H1 (cell line): Measurements from ENCODE around the gene MED16. TPM values are rescaled to one million over a fixed set of nuclear protein-coding genes. Genes with fewer than 3 reads are reported as not detected.

Experiments
- CTCF ChIA-PET: fragments of 300-600 bp; sonication (Branson Sonifier 250); formaldehyde crosslinking; loops from one replicate; lab custom pipeline; 2021; ENCODE audit not compliant: partially characterized antibody; lab: Charles Lee
- POLR2A ChIA-PET: fragments of 300-600 bp; sonication (Branson Sonifier 250); formaldehyde crosslinking; loops from one replicate; lab custom pipeline; 2021; ENCODE audit warnings: inconsistent platforms; ENCODE audit not compliant: partially characterized antibody; lab: Charles Lee
- DNase-seq, 2 experiments: peaks; one replicate each; pipeline versions ENCODE4 v3.0.0 to v3.0.0-alpha.2; 2010 to 2022; ENCODE audit warnings: low spot score in 2 of 2, low read depth in 1 of 2, mixed read lengths in 1 of 2
- FAIRE-seq: peaks from 2 replicates; lab custom pipeline; 2011; peaks lifted over from hg19 to GRCh38; lab: Jason Lieb, UNC
- H2AFZ ChIP-seq: 2 replicates; pipeline ENCODE4 v1.8.1; 2012; ENCODE audit warnings: low read length, inconsistent platforms
- H2AK5ac ChIP-seq: 2 replicates; pipeline ENCODE4 v1.6.1; 2013; ENCODE audit warnings: low read depth, low read length
- H2BK120ac ChIP-seq: replicated peaks from 2 replicates; pipeline ENCODE3; 2013; ENCODE audit warnings: low read depth, low read length, inconsistent platforms
- H2BK12ac ChIP-seq: 2 replicates; pipeline ENCODE4 v1.6.1; 2013; ENCODE audit warnings: low read depth, low read length
- H2BK15ac ChIP-seq: 2 replicates; pipeline ENCODE4 v1.6.1; 2013; ENCODE audit warnings: low read length
- H2BK20ac ChIP-seq: 2 replicates; pipeline ENCODE4 v1.6.1; 2013; ENCODE audit warnings: low read length
- H2BK5ac ChIP-seq: 2 replicates; pipeline ENCODE4 v1.6.1; 2013; ENCODE audit warnings: low read depth, low read length
- H3K14ac ChIP-seq: 2 replicates; pipeline ENCODE4 v1.6.1; 2013; ENCODE audit warnings: inconsistent platforms; ENCODE audit not compliant: insufficient read length
- H3K18ac ChIP-seq: 2 replicates; pipeline ENCODE4 v1.6.1; 2013; ENCODE audit warnings: low read length; ENCODE audit errors: extremely low read depth
- H3K23ac ChIP-seq: 2 replicates; pipeline ENCODE4 v1.6.1; 2013; ENCODE audit warnings: inconsistent platforms; ENCODE audit not compliant: insufficient read length
- H3K23me2 ChIP-seq: 2 replicates; pipeline ENCODE4 v1.6.1; 2013; ENCODE audit warnings: low read depth, low read length
- H3K27ac ChIP-seq: 2 replicates; pipeline ENCODE4 v1.6.1; 2011; ENCODE audit warnings: low read depth, low read length, inconsistent platforms
- H3K27me3 ChIP-seq, 4 experiments: replicated peaks in 1 of 4; 1 replicate in 1 of 4; 2 replicates in 3 of 4; pipeline versions ENCODE4 v1.6.1 to v1.8.1; 2011 to 2013; ENCODE audit warnings: low read length in 3 of 4, mild to moderate bottlenecking in 3 of 4, inconsistent platforms in 2 of 4, mixed read lengths in 2 of 4, moderate library complexity in 1 of 4; ENCODE audit not compliant: control insufficient read depth in 3 of 4, insufficient read depth in 3 of 4; ENCODE audit errors: extremely low read depth in 1 of 4
- H3K36me3 ChIP-seq, 4 experiments: 2 replicates each; pipeline versions ENCODE4 v1.6.1 to v1.8.1; 2011 to 2013; ENCODE audit warnings: mild to moderate bottlenecking in 4 of 4, low read length in 3 of 4, moderate library complexity in 2 of 4, control low read depth in 1 of 4, inconsistent platforms in 1 of 4; ENCODE audit not compliant: insufficient read depth in 4 of 4, control insufficient read depth in 2 of 4
- H3K4ac ChIP-seq: replicated peaks from 2 replicates; pipeline ENCODE3; 2013; ENCODE audit warnings: low read length, low read depth, mixed read lengths, inconsistent platforms; ENCODE audit not compliant: insufficient read length
- H3K4me1 ChIP-seq, 4 experiments: replicated peaks in 1 of 4; 1 replicate in 1 of 4; 2 replicates in 3 of 4; pipeline versions ENCODE4 v1.6.1 to v1.8.1; 2011 to 2013; ENCODE audit warnings: low read length in 3 of 4, inconsistent platforms in 2 of 4, mixed read lengths in 1 of 4; ENCODE audit not compliant: insufficient read depth in 4 of 4, control insufficient read depth in 3 of 4
- H3K4me2 ChIP-seq, 2 experiments: 2 replicates each; pipeline versions ENCODE4 v1.6.1 to v1.8.1; 2011 to 2013; ENCODE audit warnings: low read depth in 2 of 2, low read length in 2 of 2, control low read depth in 1 of 2, inconsistent platforms in 1 of 2, mild to moderate bottlenecking in 1 of 2; ENCODE audit not compliant: insufficient read depth in 1 of 2
- H3K4me3 ChIP-seq, 4 experiments: fragments of 200-600, 300-600 bp in 1 of 4; sonication (generic), shearing (Covaris generic), sonication (Bioruptor Twin) in 1 of 4; 2 replicates each; pipeline versions ENCODE4 v1.5.1 to v1.8.1; 2011 to 2016; ENCODE audit warnings: low read length in 4 of 4, low read depth in 3 of 4, control low read depth in 2 of 4, inconsistent platforms in 2 of 4, mild to moderate bottlenecking in 2 of 4, mixed read lengths in 1 of 4, moderate library complexity in 1 of 4; ENCODE audit not compliant: insufficient read depth in 2 of 4; ENCODE audit errors: extremely low read depth in 1 of 4
- H3K56ac ChIP-seq: replicated peaks from 2 replicates; pipeline ENCODE3; 2013; ENCODE audit warnings: low read depth, mild to moderate bottlenecking, mixed read lengths, low read length, inconsistent platforms; ENCODE audit not compliant: insufficient read length
- H3K79me1 ChIP-seq: 2 replicates; pipeline ENCODE4 v1.6.1; 2013; ENCODE audit warnings: low read depth, low read length, control low read depth
- H3K79me2 ChIP-seq, 2 experiments: 2 replicates each; pipeline versions ENCODE4 v1.6.1 to v1.8.1; 2012 to 2013; ENCODE audit warnings: low read length in 2 of 2, mild to moderate bottlenecking in 2 of 2, inconsistent platforms in 1 of 2; ENCODE audit not compliant: insufficient read depth in 2 of 2, control insufficient read depth in 1 of 2
- H3K9ac ChIP-seq, 4 experiments: replicated peaks in 1 of 4; 1 replicate in 1 of 4; 2 replicates in 3 of 4; pipeline versions ENCODE4 v1.6.1 to v1.8.1; 2011 to 2013; ENCODE audit warnings: low read depth in 3 of 4, low read length in 3 of 4, control low read depth in 2 of 4, mild to moderate bottlenecking in 2 of 4, moderate library complexity in 2 of 4, inconsistent platforms in 1 of 4; ENCODE audit errors: extremely low read depth in 1 of 4
- H3K9me3 ChIP-seq, 2 experiments: 2 replicates each; pipeline versions ENCODE4 v1.6.1 to v1.8.1; 2012 to 2013; ENCODE audit warnings: mild to moderate bottlenecking in 2 of 2, moderate library complexity in 2 of 2, control low read depth in 1 of 2, inconsistent platforms in 1 of 2, low read depth in 1 of 2, low read length in 1 of 2, mixed read lengths in 1 of 2; ENCODE audit not compliant: insufficient read depth in 2 of 2
- H4K20me1 ChIP-seq, 2 experiments: replicated peaks in 1 of 2; 2 replicates each; pipeline versions ENCODE3 to v1.8.1; 2011 to 2013; ENCODE audit warnings: inconsistent platforms in 2 of 2, low read length in 2 of 2, mild to moderate bottlenecking in 1 of 2; ENCODE audit not compliant: insufficient read depth in 2 of 2, control insufficient read depth in 1 of 2
- H4K5ac ChIP-seq: 2 replicates; pipeline ENCODE4 v1.6.1; 2013; ENCODE audit warnings: low read length, low read depth, mixed read lengths, inconsistent platforms; ENCODE audit not compliant: insufficient read length
- H4K8ac ChIP-seq: 2 replicates; pipeline ENCODE4 v1.8.0; 2013; ENCODE audit warnings: mild to moderate bottlenecking, moderate library complexity, low read length, inconsistent platforms; ENCODE audit not compliant: insufficient read depth; ENCODE audit errors: extremely low read depth
- H4K91ac ChIP-seq: replicated peaks from 2 replicates; pipeline ENCODE3; 2013; ENCODE audit warnings: low read length, mixed read lengths, inconsistent platforms; ENCODE audit not compliant: insufficient read length
- CREB1 ChIP-seq: IDR thresholded peaks from 2 replicates; pipeline ENCODE4 v1.6.1; 2012; ENCODE audit warnings: inconsistent platforms
- EP300 ChIP-seq, 2 experiments: IDR thresholded peaks; 1 replicate in 1 of 2; 2 replicates in 1 of 2; pipeline ENCODE4 v1.6.1; 2011 to 2012; ENCODE audit warnings: low read depth in 2 of 2, low read length in 2 of 2, mild to moderate bottlenecking in 2 of 2, borderline replicate concordance in 1 of 2, inconsistent platforms in 1 of 2, moderate library complexity in 1 of 2
- EZH2 ChIP-seq: fragments of 200-600 bp; sonication (generic); IDR thresholded peaks from 2 replicates; pipeline ENCODE4 v1.7.1; 2012; ENCODE audit warnings: low read depth, mild to moderate bottlenecking, moderate library complexity, low read length, inconsistent platforms; ENCODE audit not compliant: severe bottlenecking
- HDAC2 ChIP-seq, 2 experiments: fragments of 300-600 bp in 1 of 2; sonication (generic) in 1 of 2; IDR thresholded peaks; 2 replicates each; pipeline ENCODE4 v1.6.1; 2011 to 2012; ENCODE audit warnings: low read depth in 2 of 2, low read length in 2 of 2, mild to moderate bottlenecking in 2 of 2, moderate library complexity in 2 of 2, borderline replicate concordance in 1 of 2, inconsistent platforms in 1 of 2
- JUN ChIP-seq: IDR thresholded peaks from 2 replicates; pipeline ENCODE4 v1.6.1; 2011; ENCODE audit warnings: low read depth, mild to moderate bottlenecking, improper control_type of control experiment, low read length
- JUND ChIP-seq: IDR thresholded peaks from 2 replicates; pipeline ENCODE4 v1.6.1; 2011; ENCODE audit warnings: mild to moderate bottlenecking, improper control_type of control experiment, low read length
- MAFK ChIP-seq: IDR thresholded peaks from 2 replicates; pipeline ENCODE4 v1.6.1; 2012; ENCODE audit warnings: low read depth, mild to moderate bottlenecking, improper control_type of control experiment, low read length
- POLR2A ChIP-seq, 2 experiments: IDR thresholded peaks; 1 replicate in 1 of 2; 2 replicates in 1 of 2; pipeline ENCODE4 v1.6.1; 2011; ENCODE audit warnings: low read depth in 2 of 2, low read length in 2 of 2, mild to moderate bottlenecking in 2 of 2; ENCODE audit errors: control extremely low read depth in 1 of 2
- TAF1 ChIP-seq: IDR thresholded peaks from 2 replicates; pipeline ENCODE4 v1.6.1; 2011; ENCODE audit warnings: mild to moderate bottlenecking, low read depth, low read length
- WGBS, 2 experiments: shearing (Covaris generic) in 1 of 2; methylation state at CpG; one replicate each; pipeline versions ENCODE4 v1.1.6 to v1.1.7; 2013 to 2015; ENCODE audit warnings: low lambda C conversion rate in 2 of 2, mixed read lengths in 2 of 2, inconsistent platforms in 1 of 2, low coverage in 1 of 2, missing lambda C conversion rate in 1 of 2; ENCODE audit not compliant: insufficient replicate concordance in 2 of 2, insufficient coverage in 1 of 2, insufficient read length in 1 of 2; ENCODE audit errors: extremely low coverage in 1 of 2, missing lambda C conversion rate in 1 of 2; 5-methylcytosine and 5-hydroxymethylcytosine counted together
- polyA plus RNA-seq, 7 experiments: library from polyadenylated mRNA; depleted of rRNA in 3 of 7; stranded (reverse) in 5 of 7; unstranded in 2 of 7; fragments of >200 nt in 5 of 7; fragments of 200-250 nt in 2 of 7; gene quantifications; 1 replicate in 5 of 7; 2 replicates in 1 of 7; 4 replicates in 1 of 7; pipeline versions ENCODE4 v1.2.1 to v1.2.3, GENCODE V29; 2011 to 2013; ENCODE audit warnings: missing spikeins in 2 of 7, mixed read lengths in 2 of 7
- total RNA-seq: library from RNA; stranded (reverse); fragmentation: NEBNext Ultra II Directional; extraction: Animal tissue kit (Norgen Biotek cat#: 25700); gene quantifications from 2 replicates; pipeline ENCODE4 v1.2.1, GENCODE V29; 2021
- TF ChIP-seq, protein P1 (sequence below), 3 experiments: IDR thresholded peaks; 1 replicate in 2 of 3; 2 replicates in 1 of 3; pipeline versions ENCODE4 v1.5.1 to v1.6.1; 2011; ENCODE audit warnings: low read length in 3 of 3, mild to moderate bottlenecking in 3 of 3, inconsistent platforms in 2 of 3, low read depth in 1 of 3, moderate library complexity in 1 of 3; ENCODE audit not compliant: insufficient read depth in 1 of 3; ENCODE audit errors: control extremely low read depth in 1 of 3

The MED16 gene
- total and polyA plus RNA-seq, 2 of the 8 experiments (the other 6 are each of a cell fraction or from before 2014, with no cell fraction given): 51.0 to 67.2 TPM

DNA sequence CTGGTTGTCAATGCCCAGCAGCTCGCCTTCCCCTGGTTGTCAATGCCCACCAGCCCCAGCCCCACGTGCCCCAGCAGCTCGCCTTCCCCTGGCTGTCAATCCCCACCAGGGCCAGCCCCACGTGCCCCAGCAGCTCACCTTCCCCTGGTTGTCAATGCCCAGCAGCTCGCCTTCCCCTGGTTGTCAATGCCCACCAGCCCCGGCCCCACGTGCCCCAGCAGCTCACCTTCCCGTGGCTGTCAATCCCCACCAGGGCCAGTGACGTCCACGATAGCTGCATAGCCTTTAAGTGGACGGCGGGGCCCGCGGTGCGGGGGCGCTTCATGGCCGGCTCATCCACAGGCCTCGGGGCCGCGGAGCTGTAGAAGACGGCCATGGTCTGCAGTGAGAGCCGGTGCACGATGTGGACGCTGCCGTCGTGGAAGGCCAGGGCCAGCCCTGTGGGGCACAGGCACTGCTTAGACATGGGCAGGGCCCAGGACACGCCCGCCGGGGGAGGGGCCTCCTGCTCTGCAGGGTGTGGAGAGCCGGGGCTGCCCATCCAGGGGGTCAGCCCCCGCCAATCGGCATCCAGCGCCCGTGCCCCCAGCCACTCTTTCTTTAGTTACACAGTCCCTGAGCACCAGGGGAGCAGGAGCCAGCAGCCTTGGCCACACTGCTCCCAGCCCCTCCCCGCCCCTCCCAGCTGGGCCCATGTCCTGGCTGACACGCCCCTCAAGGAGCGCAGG lies 13.1 kb downstream of the MED16 start:
- Histone ChIP-seq H3K14ac (no peak overlapping the region), H3K23ac (no peak overlapping the region), H4K8ac (no peak overlapping the region), H2AK5ac (no peak overlapping the region), H2BK15ac (no peak overlapping the region), H2AFZ (no peak overlapping the region), H3K36me3 (peaks cover 0 to 21% (median 4%) of the 10 kb centered on the region in 4 experiments; a peak in 5 of 8 replicates), H3K27ac (no peak overlapping the region), H4K20me1 (peaks cover 0 to 5% of the 10 kb centered on the region in 2 experiments), H2BK120ac (no peak overlapping the region), H3K9ac (no peak overlapping the region), H2BK5ac (no peak overlapping the region), H3K4me3 (no peak overlapping the region), H3K79me1 (peaks cover 2% of the 10 kb centered on the region; the same call in 1 of the 2 replicates), H3K18ac (no peak overlapping the region), H3K79me2 (no peaks in the 10 kb centered on the region), H3K23me2 (no peaks in the 10 kb centered on the region), H3K9me3 (no peaks in the 10 kb centered on the region), H2BK20ac (no peak overlapping the region), H2BK12ac (no peak overlapping the region), H4K5ac (no peak overlapping the region), H3K27me3 (no peaks in the 10 kb centered on the region), H3K4ac (no peak overlapping the region), H3K4me2 (no peak overlapping the region), H4K91ac (no peak overlapping the region), H3K56ac (no peak overlapping the region), H3K4me1 (no peaks in the 10 kb centered on the region)
- ChIA-PET POLR2A (interaction anchor here (0.5 to 11.5 kb wide), 9 partner anchors 7 to 190 kb away, joined by 3 to 82 read pairs (median 3); partner anchors contain the start of genes MED16, RNU6-9 and WDR18), CTCF (interaction anchor here (0.6 to 3.2 kb wide), 8 partner anchors 8 to 365 kb away, joined by 3 to 12 read pairs (median 4); no protein-coding TSS in a partner anchor)
- no peak for FAIRE-seq
- WGBS, 2 experiments: 88% methylated on average over 31 of the region's 37 CpGs; no CpG with 5 or more reads in 1 of the 2 experiments
- no peak for DNase-seq
- no peak for TF ChIP-seq POLR2A (IDR thresholded peaks at IDR 0.05; ENCODE audit: control extremely low read depth in 1 of 2, low read depth in 2 of 2, low read length in 2 of 2)
- no peak for TF ChIP-seq HDAC2 (IDR thresholded peaks at IDR 0.05; ENCODE audit: borderline replicate concordance in 1 of 2, low read depth in 2 of 2, low read length in 2 of 2)
- TF ChIP-seq, protein P1, sequence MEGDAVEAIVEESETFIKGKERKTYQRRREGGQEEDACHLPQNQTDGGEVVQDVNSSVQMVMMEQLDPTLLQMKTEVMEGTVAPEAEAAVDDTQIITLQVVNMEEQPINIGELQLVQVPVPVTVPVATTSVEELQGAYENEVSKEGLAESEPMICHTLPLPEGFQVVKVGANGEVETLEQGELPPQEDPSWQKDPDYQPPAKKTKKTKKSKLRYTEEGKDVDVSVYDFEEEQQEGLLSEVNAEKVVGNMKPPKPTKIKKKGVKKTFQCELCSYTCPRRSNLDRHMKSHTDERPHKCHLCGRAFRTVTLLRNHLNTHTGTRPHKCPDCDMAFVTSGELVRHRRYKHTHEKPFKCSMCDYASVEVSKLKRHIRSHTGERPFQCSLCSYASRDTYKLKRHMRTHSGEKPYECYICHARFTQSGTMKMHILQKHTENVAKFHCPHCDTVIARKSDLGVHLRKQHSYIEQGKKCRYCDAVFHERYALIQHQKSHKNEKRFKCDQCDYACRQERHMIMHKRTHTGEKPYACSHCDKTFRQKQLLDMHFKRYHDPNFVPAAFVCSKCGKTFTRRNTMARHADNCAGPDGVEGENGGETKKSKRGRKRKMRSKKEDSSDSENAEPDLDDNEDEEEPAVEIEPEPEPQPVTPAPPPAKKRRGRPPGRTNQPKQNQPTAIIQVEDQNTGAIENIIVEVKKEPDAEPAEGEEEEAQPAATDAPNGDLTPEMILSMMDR (IDR thresholded peaks at IDR 0.05; ENCODE audit: control extremely low read depth in 1 of 3, insufficient read depth in 1 of 3, low read depth in 1 of 3, low read length in 3 of 3): no peak
- TF ChIP-seq EZH2: no peak
- TF ChIP-seq TAF1: no peak
- TF ChIP-seq MAFK: no peak
- TF ChIP-seq EP300 (IDR thresholded peaks at IDR 0.05; ENCODE audit: borderline replicate concordance in 1 of 2, low read depth in 2 of 2, low read length in 2 of 2): no peak
- TF ChIP-seq JUND: no peak
- no peak for TF ChIP-seq CREB1
- TF ChIP-seq JUN: no peak
